Measurements from ENCODE around the gene CCDC71L. TPM values are rescaled to one million over a fixed set of nuclear protein-coding genes. Genes with fewer than 3 reads are reported as not detected.
"Not testable (repeated sequence)": the region's sequence is repeated elsewhere in the genome, so short reads cannot be mapped to it uniquely, and the experiment has no call there.

The CCDC71L gene
- total and polyA plus RNA-seq, 2 of the 13 experiments (the other 11 are each of a cell fraction or from before 2014, with no cell fraction given): 0.02 TPM; not detected in 1

DNA sequence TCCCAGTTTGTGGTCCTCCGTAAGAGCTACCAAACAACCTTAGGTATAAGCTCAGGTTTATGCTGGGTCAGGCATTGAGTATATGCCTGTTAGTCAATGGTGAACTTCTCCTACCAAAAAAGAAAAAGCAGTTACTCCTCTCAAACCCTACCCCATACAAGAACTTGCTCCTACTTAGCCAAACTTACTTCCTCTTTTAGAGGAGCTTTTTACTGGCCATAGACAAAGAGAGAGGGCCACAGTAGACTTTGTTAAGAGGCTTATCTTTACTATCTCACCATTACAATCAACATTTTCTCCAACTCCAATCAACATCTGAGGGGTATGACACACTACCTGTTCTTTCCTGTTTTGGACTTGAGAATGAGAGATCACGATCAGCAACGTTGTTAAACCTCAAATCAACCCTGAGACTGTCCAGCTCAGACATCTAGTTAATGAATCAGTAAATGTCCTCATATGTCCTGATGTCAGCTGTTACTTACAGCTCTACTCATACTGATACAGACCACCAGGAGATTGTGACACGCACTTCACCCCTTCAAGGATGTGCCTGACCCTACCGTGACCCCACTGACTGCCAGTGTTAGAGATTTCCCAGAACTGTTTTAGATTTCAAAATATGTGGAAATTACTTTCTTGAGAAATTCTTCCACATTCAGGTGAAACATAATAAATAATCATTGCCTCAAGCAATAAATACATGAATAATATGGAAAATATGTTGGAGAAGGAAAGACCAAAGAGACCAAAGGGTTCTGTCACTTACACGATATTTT, 18.4 kb upstream of the CCDC71L start (continued):
- TF ChIP-seq SP1 (IDR thresholded peaks at IDR 0.05): no peak
- TF ChIP-seq SP1 (CRISPR knock-in tag; IDR thresholded peaks at IDR 0.05): no peak
- TF ChIP-seq ZNF143 (CRISPR knock-in tag; IDR thresholded peaks at IDR 0.05): no peak
- TF ChIP-seq ZNF546 (CRISPR knock-in tag; conservative IDR thresholded peaks at IDR 0.05): no peak
- TF ChIP-seq JUNB (CRISPR knock-in tag; IDR thresholded peaks at IDR 0.05; ENCODE audit: borderline replicate concordance): no peak

GRCh38 chr7:106678795-106679152, 17.8 kb upstream of the CCDC71L start:
- ChIA-PET POLR2A (no interaction called here), CTCF (ENCODE audit: low intra/inter-chr PET ratio, low total read pairs) (no interaction called here)
- Histone ChIP-seq H3K4me1 (ENCODE audit: insufficient read depth, low read length) (no peaks in the 10 kb centered on the region), H3K27me3 (ENCODE audit: control insufficient read depth in 1 of 2, insufficient read depth in 2 of 2, low read length in 2 of 2) (no peaks in the 10 kb centered on the region), H4K20me1 (ENCODE audit: insufficient read depth, low read length) (no peaks in the 10 kb centered on the region), H3K4me3 (replicated peaks in 1 of 3; ENCODE audit: insufficient read depth in 1 of 3, low read depth in 2 of 3, low read length in 3 of 3) (no peak overlapping the region), H3K9ac (ENCODE audit: insufficient read depth, low read depth, low read length) (no peak overlapping the region), H3K4me2 (ENCODE audit: low read depth, low read length) (no peak overlapping the region), H3K36me3 (replicated peaks in 1 of 2; ENCODE audit: control insufficient read depth in 1 of 2, insufficient read depth in 2 of 2, low read length in 2 of 2) (no peaks in the 10 kb centered on the region), H2AFZ (ENCODE audit: low read length) (no peak overlapping the region), H3K9me3 (ENCODE audit: low read length) (no peaks in the 10 kb centered on the region), H3K27ac (ENCODE audit: extremely low read length, insufficient read depth, low read length) (no peak overlapping the region), H3K79me2 (ENCODE audit: insufficient read depth, low read length) (no peaks in the 10 kb centered on the region)
- FAIRE-seq: no peak
- intact Hi-C loops (cut with micrococcal nuclease; ENCODE audit: unreplicated experiment) (no loop called here), in situ Hi-C loops (cut with HindIII; ENCODE audit: extremely low pct_ligation_motif_present, low pct_unique_long_range_greater_than_20kb) (no loop called here)
- 0% methylated on average over 3 of the region's 3 CpGs for WGBS (ENCODE audit: low lambda C conversion rate)
- TF ChIP-seq HINFP (CRISPR knock-in tag; IDR thresholded peaks at IDR 0.05; ENCODE audit: low read depth): no peak
- TF ChIP-seq ZNF678 (CRISPR knock-in tag; IDR thresholded peaks at IDR 0.05): no peak
- TF ChIP-seq MED13 (CRISPR knock-in tag; IDR thresholded peaks at IDR 0.05): no peak
- TF ChIP-seq, protein P1, sequence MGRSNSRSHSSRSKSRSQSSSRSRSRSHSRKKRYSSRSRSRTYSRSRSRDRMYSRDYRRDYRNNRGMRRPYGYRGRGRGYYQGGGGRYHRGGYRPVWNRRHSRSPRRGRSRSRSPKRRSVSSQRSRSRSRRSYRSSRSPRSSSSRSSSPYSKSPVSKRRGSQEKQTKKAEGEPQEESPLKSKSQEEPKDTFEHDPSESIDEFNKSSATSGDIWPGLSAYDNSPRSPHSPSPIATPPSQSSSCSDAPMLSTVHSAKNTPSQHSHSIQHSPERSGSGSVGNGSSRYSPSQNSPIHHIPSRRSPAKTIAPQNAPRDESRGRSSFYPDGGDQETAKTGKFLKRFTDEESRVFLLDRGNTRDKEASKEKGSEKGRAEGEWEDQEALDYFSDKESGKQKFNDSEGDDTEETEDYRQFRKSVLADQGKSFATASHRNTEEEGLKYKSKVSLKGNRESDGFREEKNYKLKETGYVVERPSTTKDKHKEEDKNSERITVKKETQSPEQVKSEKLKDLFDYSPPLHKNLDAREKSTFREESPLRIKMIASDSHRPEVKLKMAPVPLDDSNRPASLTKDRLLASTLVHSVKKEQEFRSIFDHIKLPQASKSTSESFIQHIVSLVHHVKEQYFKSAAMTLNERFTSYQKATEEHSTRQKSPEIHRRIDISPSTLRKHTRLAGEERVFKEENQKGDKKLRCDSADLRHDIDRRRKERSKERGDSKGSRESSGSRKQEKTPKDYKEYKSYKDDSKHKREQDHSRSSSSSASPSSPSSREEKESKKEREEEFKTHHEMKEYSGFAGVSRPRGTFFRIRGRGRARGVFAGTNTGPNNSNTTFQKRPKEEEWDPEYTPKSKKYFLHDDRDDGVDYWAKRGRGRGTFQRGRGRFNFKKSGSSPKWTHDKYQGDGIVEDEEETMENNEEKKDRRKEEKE (IDR thresholded peaks at IDR 0.05): no peak
- DNase-seq (ENCODE audit: low spot score): no peak
- BruUV-seq (replicated peaks): no TSS peak
- ATAC-seq: no peak

DNA sequence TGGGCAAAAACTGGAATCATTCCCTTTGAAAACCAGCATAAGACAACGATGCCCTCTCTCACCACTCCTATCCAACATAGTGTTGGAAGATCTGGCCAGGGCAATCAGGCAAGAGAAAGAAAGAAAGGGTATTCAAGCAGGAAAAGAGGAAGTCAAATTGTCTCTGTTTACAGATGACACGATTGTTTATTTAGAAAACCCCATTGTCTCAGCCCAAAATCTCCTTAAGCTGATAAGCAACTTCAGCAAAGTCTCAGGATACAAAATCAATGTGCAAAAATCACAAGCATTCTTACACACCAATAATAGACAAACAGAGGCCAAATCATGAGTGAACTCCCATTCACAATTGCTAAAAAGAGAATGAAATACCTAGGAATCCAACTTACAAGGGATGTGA, 15.5 kb upstream of the CCDC71L start:
- CTCF ChIA-PET (ENCODE audit: low intra/inter-chr PET ratio, low total read pairs); POLR2A ChIA-PET; H3K4me2 ChIP-seq (ENCODE audit: low read depth, low read length); H4K20me1 ChIP-seq (ENCODE audit: insufficient read depth, low read length); H3K27me3 ChIP-seq (ENCODE audit: control insufficient read depth in 1 of 2, insufficient read depth in 2 of 2, low read length in 2 of 2); H3K36me3 ChIP-seq (replicated peaks in 1 of 2; ENCODE audit: control insufficient read depth in 1 of 2, insufficient read depth in 2 of 2, low read length in 2 of 2); intact Hi-C loops (cut with micrococcal nuclease; ENCODE audit: unreplicated experiment); H3K4me3 ChIP-seq (replicated peaks in 1 of 3; ENCODE audit: insufficient read depth in 1 of 3, low read depth in 2 of 3, low read length in 3 of 3); BruUV-seq (replicated peaks); H3K9ac ChIP-seq (ENCODE audit: insufficient read depth, low read depth, low read length); H3K79me2 ChIP-seq (ENCODE audit: insufficient read depth, low read length); ATAC-seq; H3K27ac ChIP-seq (ENCODE audit: extremely low read length, insufficient read depth, low read length); in situ Hi-C loops (cut with HindIII; ENCODE audit: extremely low pct_ligation_motif_present, low pct_unique_long_range_greater_than_20kb); H3K9me3 ChIP-seq (ENCODE audit: low read length); H2AFZ ChIP-seq (ENCODE audit: low read length); H3K4me1 ChIP-seq (ENCODE audit: insufficient read depth, low read length); FAIRE-seq; DNase-seq (ENCODE audit: low spot score): not testable (repeated sequence)
- 0% methylated on average over 2 of the region's 2 CpGs for WGBS (ENCODE audit: low lambda C conversion rate)

Measured in HepG2 (cell line).